Measurements from ENCODE around the gene CDC25B. TPM values are rescaled to one million over a fixed set of nuclear protein-coding genes. Genes with fewer than 3 reads are reported as not detected.

CDC25B gene
- total and polyA plus RNA-seq, 8 donors = 9.4 to 56.5 (median 25.1) TPM

GRCh38 chr20:3801299-3801698 lies 5.2 kb downstream of the CDC25B start:
- WGBS, 5 donors = 89 to 98% (median 94%) methylated on average over 2 to 4 of the region's 4 CpGs
- intact Hi-C loops (cut with DNase I; ENCODE audit: low total_unique reads) = no loop called here
- H3K27me3 ChIP-seq = no peaks in the 10 kb centered on the region
- no peaks in the 10 kb centered on the region for H3K9me3 ChIP-seq
- H3K4me3 ChIP-seq = no peak overlapping the region
- DNase-seq = no peak
- H3K36me3 ChIP-seq = peaks cover 53 to 75% (median 72%) of the 10 kb centered on the region in 4 donors
- TF ChIP-seq POLR2AphosphoS5 (IDR thresholded peaks at IDR 0.05) (no peak), POLR2A (IDR thresholded peaks at IDR 0.05) (no peak), CTCF (IDR thresholded peaks at IDR 0.05) (no peak), EP300 (IDR thresholded peaks at IDR 0.05) (no peak)
- H3K4me1 ChIP-seq = peaks cover 45 to 81% (median 62%) of the 10 kb centered on the region in 4 donors
- peak overlapping the region in 3 of 5 donors; percentile 15 to 98 (median 26) for H3K27ac ChIP-seq

- intact Hi-C loops (cut with DNase I; ENCODE audit: low total_unique reads) = no loop called here
- Histone ChIP-seq H3K36me3 (peaks cover 53 to 75% (median 72%) of the 10 kb centered on the region in 4 donors), H3K27ac (peak overlapping the region in 3 of 5 donors; percentile 15 to 98 (median 26)), H3K27me3 (no peaks in the 10 kb centered on the region), H3K4me3 (no peak overlapping the region), H3K9me3 (no peaks in the 10 kb centered on the region), H3K4me1 (peaks cover 45 to 81% (median 62%) of the 10 kb centered on the region in 4 donors)
- WGBS, 5 donors = 92 to 96% (median 94%) methylated on average over 13 of the region's 13 CpGs; no CpG with 5 or more reads in 1 of the 5 donors
- TF ChIP-seq CTCF (IDR thresholded peaks at IDR 0.05) (no peak), EP300 (IDR thresholded peaks at IDR 0.05) (no peak), POLR2A (IDR thresholded peaks at IDR 0.05) (no peak), POLR2AphosphoS5 (IDR thresholded peaks at IDR 0.05) (no peak)
- DNase-seq = no peak
Observed at GRCh38 chr20:3801846-3802245, 5.7 kb downstream of the CDC25B start.

- peaks cover 45 to 81% (median 62%) of the 10 kb centered on the region in 4 donors for H3K4me1 ChIP-seq
- H3K27ac ChIP-seq = peak overlapping the region in 3 of 5 donors; percentile 14 to 98 (median 15)
- 86 to 93% (median 87%) methylated on average over 11 of the region's 11 CpGs for WGBS, 5 donors
- H3K27me3 ChIP-seq = no peaks in the 10 kb centered on the region
- DNase-seq = no peak
- no peaks in the 10 kb centered on the region for H3K9me3 ChIP-seq
- TF ChIP-seq POLR2A (IDR thresholded peaks at IDR 0.05) = no peak
- intact Hi-C loops (cut with DNase I; ENCODE audit: low total_unique reads) = no loop called here
- H3K4me3 ChIP-seq = no peak overlapping the region
- H3K36me3 ChIP-seq = peaks cover 53 to 75% (median 70%) of the 10 kb centered on the region in 4 donors
Observed at GRCh38 chr20:3802524-3803239, 6.6 kb downstream of the CDC25B start.

GRCh38 chr20:3803289-3803688 lies 7.2 kb downstream of the CDC25B start:
- no peaks in the 10 kb centered on the region for H3K27me3 ChIP-seq
- H3K36me3 ChIP-seq = peaks cover 53 to 75% (median 70%) of the 10 kb centered on the region in 4 donors
- WGBS, 5 donors = 89 to 95% (median 94%) methylated on average over 14 of the region's 14 CpGs
- intact Hi-C loops (cut with DNase I; ENCODE audit: low total_unique reads) = no loop called here
- peaks cover 47 to 81% (median 62%) of the 10 kb centered on the region in 4 donors for H3K4me1 ChIP-seq
- peak in 1 of 2 donors; percentile 2 for DNase-seq
- no peak overlapping the region for H3K4me3 ChIP-seq
- peak overlapping the region in 1 of 5 donors; percentile 98 for H3K27ac ChIP-seq
- no peak for TF ChIP-seq POLR2AphosphoS5 (IDR thresholded peaks at IDR 0.05)
- TF ChIP-seq EP300 (IDR thresholded peaks at IDR 0.05) = no peak
- TF ChIP-seq POLR2A (IDR thresholded peaks at IDR 0.05) = no peak
- no peak for TF ChIP-seq CTCF (IDR thresholded peaks at IDR 0.05)
- H3K9me3 ChIP-seq = no peaks in the 10 kb centered on the region

- Histone ChIP-seq H3K27me3 (no peaks in the 10 kb centered on the region), H3K36me3 (peaks cover 53 to 71% (median 68%) of the 10 kb centered on the region in 4 donors), H3K27ac (peak overlapping the region in 2 of 5 donors; percentile 96 to 98), H3K9me3 (no peaks in the 10 kb centered on the region), H3K4me3 (no peak overlapping the region), H3K4me1 (peaks cover 44 to 81% (median 61%) of the 10 kb centered on the region in 4 donors)
- TF ChIP-seq EP300 (IDR thresholded peaks at IDR 0.05) (no peak), POLR2AphosphoS5 (IDR thresholded peaks at IDR 0.05) (no peak), POLR2A (IDR thresholded peaks at IDR 0.05) (no peak), CTCF (IDR thresholded peaks at IDR 0.05) (no peak)
- whole genome bisulfite sequencing, 5 donors = 75 to 93% (median 90%) methylated on average over 6 of the region's 6 CpGs
- intact Hi-C loops (cut with DNase I; ENCODE audit: low total_unique reads) = no loop called here
- peak in 1 of 2 donors; percentile 1 for DNase-seq
Observed at GRCh38 chr20:3803854-3804253, 7.7 kb downstream of the CDC25B start.

All from stomach (tissue), 9 donors.